ENCODE results near the gene ZNF418. TPM values are rescaled to one million over a fixed set of nuclear protein-coding genes. Genes with fewer than 3 reads are reported as not detected.

The ZNF418 gene
- total RNA-seq (2014; rRNA removed), result 1.5 and 2.4 TPM in 2 replicates
- polyA plus RNA-seq (2012), result 1.2 TPM

- DNase-seq (ENCODE audit: low read depth), result peak; percentile 57
These were observed at the start of gene ZNF418 for GRCh38 chr19:57934820-57935665. TSS of gene ZNF418 (minus strand) at chr19:57935402. CDS start at chr19:57933822, 1,580 bp downstream.

- DNase-seq (ENCODE audit: low read depth), result no peak
These were observed 43.5 kb upstream of the ZNF418 start for GRCh38 chr19:57978586-57979289.

- no peak for DNase-seq (ENCODE audit: low read depth)
These were observed 39.2 kb upstream of the ZNF418 start, which contains the start of gene C19orf18 for GRCh38 chr19:57974434-57974833. TSS of gene C19orf18 (minus strand) at chr19:57974534. CDS start at chr19:57974432, 102 bp downstream.

- DNase-seq (ENCODE audit: low read depth), result no peak
These were observed 29.6 kb upstream of the ZNF418 start for GRCh38 chr19:57964761-57965160.

- no peak for DNase-seq (ENCODE audit: low read depth)
These were observed 26.6 kb upstream of the ZNF418 start for GRCh38 chr19:57961785-57962184.

GRCh38 chr19:57954996-57955395 is 19.8 kb upstream of the ZNF418 start:
- no peak for DNase-seq (ENCODE audit: low read depth)

- no peak for DNase-seq (ENCODE audit: low read depth)
These were observed 14.5 kb upstream of the ZNF418 start for GRCh38 chr19:57949702-57950101.

- DNase-seq (ENCODE audit: low read depth), result no peak
These were observed 14.1 kb upstream of the ZNF418 start for GRCh38 chr19:57949296-57949695.

- DNase-seq (ENCODE audit: low read depth), result peak; percentile 91
These were observed 12.4 kb upstream of the ZNF418 start, which contains the start of gene ZNF256 for GRCh38 chr19:57947419-57948134. TSS of gene ZNF256 (minus strand) at chr19:57947706. CDS start at chr19:57947474, 232 bp downstream.

- no peak for DNase-seq (ENCODE audit: low read depth)
These were observed 11.9 kb upstream of the ZNF418 start for GRCh38 chr19:57947088-57947418.

GRCh38 chr19:57946316-57946715 is 11.1 kb upstream of the ZNF418 start:
- DNase-seq (ENCODE audit: low read depth), result no peak

GRCh38 chr19:57941593-57941992 is 6.4 kb upstream of the ZNF418 start:
- no peak for DNase-seq (ENCODE audit: low read depth)

GRCh38 chr19:57935731-57936130 is 529 bp upstream of the ZNF418 start:
- DNase-seq (ENCODE audit: low read depth), result no peak

- DNase-seq (ENCODE audit: low read depth), result no peak
These were observed 7.6 kb downstream of the ZNF418 start for GRCh38 chr19:57927587-57927986.

GRCh38 chr19:57916168-57916995 is 18.8 kb downstream of the ZNF418 start, which contains the start of gene ZNF417:
TSS of gene ZNF417 (minus strand) at chr19:57916592. CDS start at chr19:57916411, 181 bp downstream.
- DNase-seq (ENCODE audit: low read depth), result peak; percentile 96

- DNase-seq (ENCODE audit: low read depth), result no peak
These were observed 20.7 kb downstream of the ZNF418 start for GRCh38 chr19:57914531-57914930.

- DNase-seq (ENCODE audit: low read depth), result no peak
These were observed 27.8 kb downstream of the ZNF418 start for GRCh38 chr19:57907394-57907793.

GRCh38 chr19:57905258-57905657 is 29.9 kb downstream of the ZNF418 start:
- DNase-seq (ENCODE audit: low read depth), result no peak

GRCh38 chr19:57903618-57904184 is 31.5 kb downstream of the ZNF418 start:
- DNase-seq (ENCODE audit: low read depth), result no peak

- no peak for DNase-seq (ENCODE audit: low read depth)
These were observed 34.9 kb downstream of the ZNF418 start for GRCh38 chr19:57900311-57900710.

- peak; percentile 63 for DNase-seq (ENCODE audit: low read depth)
These were observed 44.5 kb downstream of the ZNF418 start for GRCh38 chr19:57890706-57891105.

Measured in LHCN-M2 (cell line).